Non-pigmented ciliary epithelial cell (primary cell): ENCODE results near the gene NDFIP2.

Source experiments
- DNase-seq: peaks from one replicate; pipeline ENCODE4 v3.0.0-alpha.2; 2010; ENCODE audit warnings: low read depth

Gene NDFIP2, protein sequence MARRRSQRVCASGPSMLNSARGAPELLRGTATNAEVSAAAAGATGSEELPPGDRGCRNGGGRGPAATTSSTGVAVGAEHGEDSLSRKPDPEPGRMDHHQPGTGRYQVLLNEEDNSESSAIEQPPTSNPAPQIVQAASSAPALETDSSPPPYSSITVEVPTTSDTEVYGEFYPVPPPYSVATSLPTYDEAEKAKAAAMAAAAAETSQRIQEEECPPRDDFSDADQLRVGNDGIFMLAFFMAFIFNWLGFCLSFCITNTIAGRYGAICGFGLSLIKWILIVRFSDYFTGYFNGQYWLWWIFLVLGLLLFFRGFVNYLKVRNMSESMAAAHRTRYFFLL

DNA sequence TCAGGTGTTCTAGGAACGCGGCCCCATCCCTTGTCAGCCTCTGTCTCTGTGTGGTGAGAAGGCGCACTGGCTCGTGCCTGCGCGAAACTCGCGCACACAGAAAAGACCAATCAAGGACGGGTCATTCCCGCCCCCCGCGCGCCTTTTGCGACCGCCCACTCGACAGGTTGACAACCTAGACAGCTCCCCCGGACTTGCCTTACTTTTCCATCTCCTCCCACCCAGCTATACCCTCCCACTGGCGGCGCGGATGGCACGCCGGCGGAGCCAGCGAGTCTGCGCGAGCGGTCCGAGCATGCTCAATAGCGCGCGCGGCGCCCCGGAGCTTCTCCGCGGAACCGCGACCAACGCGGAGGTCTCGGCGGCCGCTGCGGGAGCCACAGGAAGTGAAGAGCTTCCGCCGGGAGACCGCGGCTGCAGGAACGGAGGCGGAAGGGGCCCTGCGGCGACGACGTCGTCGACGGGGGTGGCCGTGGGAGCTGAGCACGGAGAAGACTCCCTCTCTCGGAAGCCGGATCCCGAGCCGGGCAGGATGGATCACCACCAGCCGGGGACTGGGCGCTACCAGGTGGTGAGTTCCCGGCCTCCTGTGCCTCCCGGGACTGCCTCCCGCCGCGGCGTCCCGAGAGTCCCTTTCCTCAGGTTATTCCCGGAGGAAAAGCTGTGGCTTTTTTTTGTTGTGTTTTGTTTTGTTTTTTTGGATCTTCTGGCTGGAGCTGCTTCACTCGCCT is at the start of gene NDFIP2:
Gene NDFIP2, plus strand, starts transcription at position 202 of the 731 bp plus-strand sequence. Its CDS starts 49 bp downstream, at position 251.
- no peak for DNase-seq

DNA sequence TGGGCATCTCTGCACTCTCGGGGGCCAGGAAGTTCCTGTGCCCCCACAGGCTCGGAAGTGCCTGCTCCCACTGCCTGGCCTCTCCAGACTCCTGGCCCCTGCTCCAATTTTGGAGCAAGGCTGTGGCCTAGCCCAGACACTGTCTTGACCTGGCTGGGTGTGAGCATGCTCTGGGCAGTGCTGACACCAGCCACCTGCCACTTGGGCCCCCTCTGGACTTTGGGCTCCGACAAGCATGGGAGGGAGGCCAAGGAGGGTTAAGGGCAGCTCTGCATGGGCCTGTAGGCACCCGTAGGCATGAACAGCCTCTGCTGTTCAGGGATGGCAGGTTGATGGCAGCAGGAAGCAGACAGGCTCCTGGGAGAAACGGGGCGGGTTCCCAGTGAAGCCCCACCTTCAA is 48.9 kb upstream of the NDFIP2 start:
- no peak for DNase-seq

DNA sequence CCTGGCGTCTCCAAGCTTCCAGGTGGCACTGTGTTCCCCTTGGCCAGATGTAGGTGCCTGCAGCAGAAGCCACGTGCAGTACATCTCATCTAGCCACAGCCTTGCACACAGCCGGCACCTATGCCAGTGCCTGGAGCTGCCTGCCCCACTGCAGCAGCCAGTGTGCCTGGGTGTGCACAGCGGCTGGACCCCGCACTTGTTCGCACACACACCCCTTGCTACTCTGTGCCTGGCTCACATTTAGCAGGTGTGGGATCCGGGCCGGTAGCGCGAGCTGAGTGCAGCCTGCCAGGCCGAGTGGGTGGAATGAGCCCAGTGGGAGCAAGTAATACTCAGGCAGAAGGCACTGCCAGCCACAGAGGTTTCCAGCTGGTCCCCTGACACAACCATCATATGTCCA is 48.0 kb upstream of the NDFIP2 start:
- DNase-seq, result no peak

DNA sequence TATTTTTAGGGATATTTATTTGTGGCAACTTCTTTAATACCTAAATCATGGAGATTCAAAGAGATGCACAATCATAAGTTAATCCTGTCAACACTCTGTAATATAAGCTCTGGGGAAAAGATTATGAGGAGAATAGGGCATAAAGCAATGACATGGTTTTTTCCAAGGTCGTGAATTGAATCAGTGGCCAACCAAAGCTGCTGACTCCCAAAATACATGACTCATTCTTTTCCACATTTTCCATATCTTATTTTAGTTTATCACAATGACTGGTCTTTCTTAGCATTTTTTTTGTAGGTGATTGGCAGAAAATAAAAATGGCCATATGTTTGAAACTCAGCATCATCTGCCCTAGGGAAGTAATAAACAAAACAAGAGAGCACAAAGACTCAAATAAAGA is 46.4 kb upstream of the NDFIP2 start:
- peak; percentile 11 for DNase-seq

DNA sequence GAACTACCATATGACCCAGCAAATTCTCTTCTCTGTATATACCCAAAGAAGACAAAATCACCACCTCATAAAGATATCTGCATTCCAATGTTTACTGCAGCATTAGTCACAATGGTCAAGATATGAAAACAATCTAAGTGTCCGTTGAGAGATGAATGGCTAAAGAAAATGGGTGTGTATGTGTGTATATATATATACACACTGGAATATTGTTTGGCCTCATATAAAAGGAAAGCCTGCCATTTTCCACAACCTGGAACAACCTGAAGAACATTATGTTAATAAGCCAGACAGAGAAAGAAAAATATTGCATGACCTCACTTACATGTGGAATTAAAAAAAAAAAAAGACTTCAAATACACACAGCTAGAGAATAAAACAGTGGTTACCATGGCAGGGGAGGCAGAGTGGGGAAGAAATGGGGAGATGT is 45.4 kb upstream of the NDFIP2 start:
- no peak for DNase-seq

DNA sequence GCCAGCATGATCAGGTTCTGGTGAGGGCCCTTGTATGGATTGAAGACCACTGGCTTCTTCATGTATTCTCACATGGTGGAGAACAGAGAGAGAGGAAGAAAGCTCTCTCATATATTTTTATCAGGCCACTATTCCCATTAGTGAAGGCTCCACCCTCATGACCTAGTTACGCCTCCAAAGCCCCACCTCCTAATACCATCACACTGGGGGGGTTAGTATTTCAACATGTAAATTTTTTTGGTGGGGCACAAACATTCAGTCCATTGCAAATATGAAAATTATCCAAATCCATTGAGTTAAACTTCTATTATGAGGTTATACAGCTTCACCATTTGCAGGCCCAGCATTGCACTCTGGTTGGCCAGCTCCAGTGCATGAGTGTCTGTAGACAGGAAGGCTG is 41.7 kb upstream of the NDFIP2 start:
- DNase-seq, result no peak

DNA sequence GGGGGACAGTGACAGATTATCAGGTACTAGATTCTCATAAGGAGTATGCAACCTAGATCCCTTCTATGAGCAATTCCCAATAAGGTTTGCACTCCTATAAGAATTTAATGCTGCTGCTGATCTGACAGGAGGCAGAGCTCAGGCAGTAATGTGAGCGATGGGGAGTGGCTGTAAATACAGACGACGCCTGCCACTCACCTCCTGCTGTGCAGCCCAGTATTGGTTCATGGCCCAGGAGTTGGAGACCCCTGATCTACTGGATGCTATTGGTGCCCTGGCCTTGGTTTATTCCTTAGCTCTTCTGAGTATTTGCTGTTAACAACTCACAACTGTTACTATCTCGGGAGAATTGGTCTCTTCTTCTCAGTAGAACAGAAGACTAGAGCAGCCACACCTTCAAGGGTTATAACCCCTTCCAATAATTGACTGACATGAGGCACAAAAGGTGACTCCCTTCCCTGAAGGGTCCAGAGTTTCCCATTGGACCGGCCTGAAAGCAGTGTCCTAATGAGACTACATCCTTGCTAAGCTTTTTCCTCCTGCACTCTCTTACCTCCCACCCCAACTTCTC is 39.9 kb upstream of the NDFIP2 start:
- DNase-seq, result no peak

DNA sequence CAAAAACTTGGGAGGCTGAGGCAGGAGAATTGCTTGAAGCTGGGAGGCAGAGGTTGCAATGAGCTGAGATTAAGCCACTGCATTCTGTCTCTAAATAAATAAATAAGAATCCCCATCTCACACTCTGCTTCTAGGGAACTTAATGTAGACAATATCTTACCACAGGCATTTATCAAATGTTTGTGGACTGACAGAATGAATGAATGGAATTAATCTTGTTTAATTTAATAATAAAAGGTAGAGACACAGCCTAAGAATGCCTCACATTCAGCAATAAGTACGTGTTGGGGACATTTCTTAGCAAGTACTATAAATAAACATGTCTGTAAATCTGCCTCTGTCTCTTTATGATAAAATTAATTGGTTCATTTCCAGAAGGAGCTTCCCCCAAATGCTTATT is 38.7 kb upstream of the NDFIP2 start:
- DNase-seq, result no peak

DNA sequence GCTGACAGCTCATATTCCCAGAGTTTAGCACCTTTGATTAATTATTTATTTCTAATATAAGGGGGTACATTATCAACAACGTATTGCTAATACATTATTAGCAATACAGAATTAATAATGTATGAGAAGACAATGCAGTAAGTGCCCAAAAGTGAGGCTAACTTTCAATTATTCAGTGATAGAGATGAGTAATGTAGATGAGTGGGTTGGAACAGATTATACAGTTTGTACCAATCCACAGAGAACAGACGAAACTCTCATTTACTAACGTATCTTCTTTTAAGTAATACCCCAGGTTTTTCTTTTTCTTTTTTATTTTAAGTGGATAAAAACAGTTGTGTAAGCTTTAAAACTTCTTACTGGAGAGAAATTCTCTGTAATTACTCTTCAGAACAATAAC is 38.2 kb upstream of the NDFIP2 start:
- DNase-seq, result no peak

DNA sequence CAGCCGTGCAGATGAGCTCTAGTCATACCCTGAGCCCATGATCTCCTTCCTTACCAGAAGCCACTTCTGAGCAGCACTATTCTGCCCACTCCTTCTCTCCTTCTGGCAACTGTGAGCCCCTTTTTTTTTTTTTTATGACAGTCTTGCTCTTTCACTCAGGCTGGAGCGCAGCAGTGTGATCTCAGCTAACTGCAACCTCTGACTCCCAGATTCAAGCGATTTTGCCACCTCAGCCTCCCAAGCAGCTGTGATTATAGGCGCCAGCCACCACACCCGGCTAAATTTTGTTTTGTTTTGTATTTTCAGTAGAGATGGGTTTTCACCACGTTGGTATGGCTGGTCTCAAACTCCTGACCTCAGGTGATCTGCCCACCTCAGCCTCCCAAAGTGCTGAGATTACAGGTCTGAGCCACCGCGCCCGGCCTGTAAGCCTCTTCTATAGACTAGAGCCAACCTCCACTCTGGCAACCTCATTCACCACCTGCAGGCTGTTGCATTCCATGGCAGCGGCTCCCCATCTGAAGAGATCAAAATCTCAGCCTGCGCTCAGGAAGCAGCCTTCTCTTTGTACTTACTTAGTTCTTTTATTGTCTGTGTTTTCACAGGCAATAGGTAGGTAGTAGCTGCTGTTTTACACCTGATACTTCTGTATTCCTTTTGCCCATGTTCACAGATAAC is 34.8 kb upstream of the NDFIP2 start:
- DNase-seq, result no peak

DNA sequence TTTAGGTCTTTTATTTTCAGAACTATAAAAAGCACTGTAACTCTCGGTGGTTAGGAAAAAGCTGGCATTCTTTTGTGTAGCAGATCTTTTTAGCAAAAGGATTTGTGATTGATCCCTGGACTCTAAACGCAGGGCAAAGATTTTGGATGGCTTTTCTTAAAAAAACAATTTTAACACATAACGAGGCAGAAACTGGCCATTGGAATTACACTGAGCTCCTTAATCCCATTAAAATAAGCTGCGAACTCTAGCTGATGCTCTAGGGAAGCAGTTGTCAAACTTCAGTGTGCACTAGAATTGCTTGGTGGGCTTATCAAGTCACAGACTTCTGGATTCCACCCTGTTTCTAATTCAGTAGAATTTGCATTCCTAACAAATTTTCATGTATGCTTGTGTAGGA is 33.8 kb upstream of the NDFIP2 start:
- no peak for DNase-seq

DNA sequence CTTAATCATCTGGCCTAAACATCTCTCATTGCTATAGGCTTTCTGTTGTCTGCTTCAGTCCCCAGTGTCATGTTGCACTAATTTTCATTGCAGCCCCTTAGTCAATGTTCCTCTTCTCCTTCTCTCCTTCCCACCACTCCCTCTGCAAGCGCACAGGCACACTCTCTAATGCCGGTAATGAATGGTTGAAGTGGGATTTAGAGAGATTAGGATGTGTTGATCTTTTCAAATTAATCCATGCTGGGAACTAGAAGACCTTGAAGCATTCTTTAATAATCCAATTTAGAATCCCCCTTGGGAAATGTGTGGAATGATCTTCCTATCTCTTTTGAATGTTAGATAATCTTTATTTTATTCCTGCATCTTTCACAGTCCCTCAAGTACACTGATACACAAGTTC is 33.2 kb upstream of the NDFIP2 start:
- DNase-seq, result no peak

DNA sequence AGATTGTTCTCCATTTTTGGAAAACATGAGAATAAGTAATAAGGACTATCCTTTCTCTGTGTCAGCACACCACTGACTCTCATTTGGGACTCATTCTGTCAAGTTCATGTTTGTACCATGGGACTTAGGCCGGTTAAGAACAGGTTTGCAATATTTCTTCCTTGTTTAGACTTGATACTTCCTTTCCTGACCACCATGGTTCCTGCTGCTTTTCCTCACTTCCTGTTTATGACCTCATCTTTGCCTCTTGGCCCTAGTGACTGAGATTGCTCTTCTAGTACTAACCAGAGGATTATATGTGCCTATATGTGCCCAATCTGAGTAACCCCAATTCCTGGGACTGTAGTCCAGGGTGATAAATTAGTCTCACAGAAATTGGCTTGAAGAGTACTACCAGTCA is 32.5 kb upstream of the NDFIP2 start:
- no peak for DNase-seq

DNA sequence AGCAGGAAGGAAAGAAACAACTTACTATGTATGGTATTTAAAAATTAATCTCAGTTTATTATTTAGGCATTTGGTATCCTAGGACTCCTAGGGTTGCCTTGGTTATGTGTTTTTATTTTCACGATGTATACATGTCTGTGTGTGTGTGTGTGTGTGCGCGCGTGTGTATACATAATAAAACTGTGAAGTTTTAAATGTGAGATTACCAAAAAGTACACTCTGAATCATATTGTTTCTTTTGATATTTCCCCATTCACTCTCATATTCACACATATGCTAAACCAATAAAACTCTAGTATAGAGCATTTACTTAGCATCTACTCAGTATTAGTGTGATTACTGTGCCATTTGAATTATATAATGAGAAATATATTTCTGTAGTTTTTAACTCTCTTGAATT is 30.8 kb upstream of the NDFIP2 start:
- DNase-seq, result no peak

DNA sequence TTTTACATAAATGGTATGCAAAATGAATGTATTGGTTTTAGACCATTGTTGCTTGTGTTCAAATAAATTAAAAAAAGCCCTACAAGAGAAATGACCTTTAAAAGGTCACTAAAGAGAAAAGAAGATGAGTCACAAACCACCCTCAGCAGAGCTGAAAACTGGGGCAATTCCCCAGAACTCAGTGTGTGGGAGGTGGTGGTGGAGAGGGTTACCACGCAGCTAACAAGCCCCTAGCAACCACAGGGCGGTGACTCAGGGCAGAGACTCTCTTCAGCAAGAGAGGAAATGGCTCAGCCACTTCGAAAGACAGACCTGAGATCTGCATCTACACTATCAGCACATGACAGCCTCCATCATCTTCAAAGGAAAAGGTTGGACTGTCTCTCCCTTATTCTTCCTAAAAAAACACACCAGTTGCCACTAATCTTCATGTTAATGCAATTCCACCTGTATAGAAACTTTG is 29.4 kb upstream of the NDFIP2 start:
- DNase-seq, result peak; percentile 77

DNA sequence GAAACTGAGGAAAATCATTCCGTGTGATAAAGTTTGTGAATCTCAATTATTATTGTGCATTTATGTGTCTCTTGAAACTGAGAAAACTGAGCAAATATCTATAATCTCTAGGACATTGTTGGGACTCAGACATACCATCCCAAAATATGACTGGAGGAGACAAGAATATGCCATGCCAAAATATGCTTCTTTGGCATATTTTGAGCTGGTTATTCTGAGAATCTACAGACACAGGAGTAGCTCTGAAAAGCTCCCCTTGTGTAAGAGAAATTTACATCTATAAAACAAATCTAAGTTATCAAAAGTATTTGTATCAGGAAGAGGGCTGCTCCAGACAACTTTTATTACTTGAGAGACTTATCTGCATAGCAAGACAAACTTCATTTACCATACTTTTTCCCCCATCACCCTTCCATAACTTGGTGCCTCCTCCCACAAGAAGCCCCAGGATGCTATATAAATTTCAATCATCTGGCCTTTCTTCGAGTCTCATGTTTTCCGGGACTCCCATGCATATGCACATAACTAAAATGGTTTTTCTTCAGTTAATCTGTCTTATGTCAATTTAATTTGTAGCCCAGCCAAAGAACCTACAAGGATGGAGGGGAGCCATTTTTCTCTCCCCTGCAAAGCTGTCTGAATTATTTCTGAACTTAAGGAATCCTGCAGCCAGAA is 28.6 kb upstream of the NDFIP2 start:
- no peak for DNase-seq

DNA sequence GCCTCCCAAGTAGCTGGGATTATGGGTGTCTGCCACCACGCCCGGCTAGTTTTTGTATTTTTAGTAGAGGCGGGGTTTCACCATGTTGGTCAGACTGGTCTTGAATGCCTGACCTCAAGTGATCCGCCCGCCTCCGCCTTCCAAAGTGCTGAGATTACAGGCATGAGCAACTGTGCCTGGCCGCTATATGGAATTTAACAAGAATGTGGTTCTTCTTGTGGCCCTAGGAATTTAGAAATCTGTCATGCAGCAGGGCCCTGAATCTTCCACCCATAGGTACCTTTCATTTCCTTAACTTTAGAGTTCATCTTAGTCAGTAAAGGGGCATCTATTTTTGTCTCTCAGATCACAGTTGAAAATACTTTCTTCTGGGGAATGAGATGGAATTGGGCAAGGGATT is 25.6 kb upstream of the NDFIP2 start:
- DNase-seq, result no peak

DNA sequence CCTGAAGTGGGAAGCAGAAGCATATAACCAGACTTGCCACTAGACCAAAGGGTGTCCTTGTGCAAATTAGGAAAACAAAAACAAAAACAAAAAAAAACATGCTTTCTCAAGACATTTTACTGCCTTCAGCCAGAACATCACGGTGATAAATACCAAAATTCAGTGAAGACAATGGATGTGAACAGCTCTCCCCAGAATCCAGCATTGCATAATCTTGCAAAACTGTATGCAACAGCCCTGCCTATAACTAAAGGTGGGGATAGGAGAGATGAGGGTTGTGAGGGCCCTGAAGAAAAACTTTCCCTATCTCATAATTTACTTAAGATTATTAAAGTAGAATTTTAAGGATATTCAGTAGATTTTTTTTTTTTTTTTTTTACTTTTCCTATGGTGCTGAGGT is 24.9 kb upstream of the NDFIP2 start:
- DNase-seq, result no peak

DNA sequence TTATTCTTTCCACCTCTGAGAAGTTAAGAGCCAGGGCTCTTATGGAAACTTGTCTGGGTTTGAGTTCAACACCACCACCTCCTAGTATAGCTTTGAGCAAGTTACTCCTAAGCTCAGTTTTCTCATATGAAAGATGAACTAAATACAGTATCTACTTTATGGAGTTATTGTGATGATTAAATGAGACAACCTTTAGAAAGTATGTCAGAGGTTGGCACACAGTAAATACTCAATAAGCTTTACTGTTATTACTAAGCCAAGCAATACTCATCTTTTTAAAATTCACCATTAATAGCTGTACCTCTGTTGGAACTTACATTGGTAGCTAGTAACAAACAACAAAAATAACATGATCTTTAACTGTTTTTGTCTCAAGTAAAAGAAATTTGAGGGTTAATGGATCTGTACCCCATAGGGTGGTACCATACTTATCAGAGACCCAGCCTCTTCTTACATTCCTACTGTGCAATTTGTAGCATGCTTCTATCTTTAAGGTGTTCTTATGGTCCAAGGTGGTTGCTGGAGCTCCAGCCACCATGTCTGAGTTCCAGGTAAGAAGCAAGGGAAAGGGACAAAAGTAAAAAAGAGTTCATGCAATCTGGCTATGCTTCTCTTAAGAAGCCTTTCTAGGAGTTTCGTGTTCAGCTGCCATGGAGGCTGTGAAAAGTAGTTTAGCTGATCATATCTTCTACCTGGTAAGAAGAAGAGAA is 24.1 kb upstream of the NDFIP2 start:
- DNase-seq, result no peak

DNA sequence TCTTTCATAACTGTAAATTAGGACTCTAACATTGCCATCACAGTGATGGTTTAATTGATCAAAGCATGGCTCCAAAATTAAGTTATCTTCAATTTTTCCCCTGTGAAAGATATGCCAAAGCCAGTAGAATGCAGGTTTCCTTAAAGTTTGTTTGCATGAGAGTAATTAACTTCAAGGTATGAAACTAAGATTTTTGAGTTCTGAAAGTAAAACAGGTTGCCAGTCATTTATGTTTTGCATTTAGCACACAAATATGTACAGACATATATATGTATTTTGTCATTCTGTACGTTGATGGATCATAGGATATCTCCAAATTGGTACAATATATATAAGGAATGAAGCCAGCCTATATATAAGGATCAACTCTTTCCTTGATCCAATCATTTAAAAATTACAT is 23.6 kb upstream of the NDFIP2 start:
- DNase-seq, result no peak

DNA sequence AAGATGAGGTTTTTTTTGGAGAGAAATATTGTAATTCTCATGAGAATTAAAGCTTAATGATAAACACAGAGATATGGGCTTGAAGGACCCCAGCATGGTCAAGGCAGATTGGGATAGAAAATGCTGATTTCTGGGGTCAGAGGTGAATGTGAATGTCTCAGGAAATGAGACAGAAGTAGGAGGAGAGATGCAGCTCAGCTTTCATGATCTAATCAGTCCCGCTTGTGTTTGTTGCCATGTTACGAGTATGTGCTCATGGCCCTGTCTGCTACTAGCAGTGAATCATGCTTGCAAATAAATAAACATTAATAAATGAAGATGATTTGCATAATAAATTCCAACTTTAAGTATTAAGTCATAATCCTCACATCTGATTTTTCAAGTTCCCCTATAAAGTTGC is 23.0 kb upstream of the NDFIP2 start:
- peak; percentile 73 for DNase-seq

DNA sequence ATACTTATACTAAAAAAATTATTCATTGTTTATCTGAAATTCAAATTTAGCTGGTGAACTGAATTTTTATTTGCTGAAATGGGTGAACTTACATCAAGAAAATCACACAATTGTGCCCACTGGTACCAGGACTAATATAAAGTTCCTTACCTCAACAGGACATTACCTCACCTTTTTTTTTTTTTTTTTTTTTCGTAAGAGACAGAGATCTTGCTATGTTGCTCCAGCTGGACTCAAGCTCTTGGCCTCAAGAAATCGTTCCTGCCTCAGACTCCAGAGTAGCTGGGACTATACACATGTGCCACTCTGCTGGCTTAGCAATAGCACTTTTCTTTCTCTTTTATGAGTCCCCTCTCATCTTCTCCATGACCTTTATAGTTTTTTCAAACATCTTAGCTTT is 22.5 kb upstream of the NDFIP2 start:
- no peak for DNase-seq
